NCI-H345 treated with DMSO at 0.1 percent for 48 hours (cell line): ENCODE data around the gene PKHD1.
"Not testable (repeated sequence)": the region's sequence is repeated elsewhere in the genome, so short reads cannot be mapped to it uniquely, and the experiment has no call there.

ENCODE experiments used
- DNase-seq: peaks from one replicate; lab custom pipeline; 2025; ENCODE audit not compliant: unreplicated experiment; lab: John Stamatoyannopoulos, UW

Gene PKHD1

DNA sequence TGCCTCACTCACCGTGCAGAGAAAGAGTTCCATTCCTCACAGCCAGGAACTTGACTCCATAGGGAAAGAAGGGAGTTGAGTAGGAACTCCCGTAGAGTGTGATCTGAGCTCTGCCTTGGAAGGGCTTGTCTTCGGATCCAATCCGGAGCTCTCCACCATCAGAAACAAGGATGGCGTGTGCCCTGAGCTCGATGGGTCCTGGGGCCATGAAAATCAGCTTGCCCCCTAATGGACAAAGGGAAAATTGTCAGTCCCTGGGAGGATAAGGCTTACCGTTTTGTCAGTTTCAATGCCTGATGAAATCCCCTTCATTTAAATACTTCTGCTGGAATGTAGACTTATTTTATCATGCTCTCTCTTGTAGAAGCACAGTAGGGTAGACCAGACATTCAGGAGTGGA is 153.3 kb downstream of the PKHD1 start:
- no peak for DNase-seq

DNA sequence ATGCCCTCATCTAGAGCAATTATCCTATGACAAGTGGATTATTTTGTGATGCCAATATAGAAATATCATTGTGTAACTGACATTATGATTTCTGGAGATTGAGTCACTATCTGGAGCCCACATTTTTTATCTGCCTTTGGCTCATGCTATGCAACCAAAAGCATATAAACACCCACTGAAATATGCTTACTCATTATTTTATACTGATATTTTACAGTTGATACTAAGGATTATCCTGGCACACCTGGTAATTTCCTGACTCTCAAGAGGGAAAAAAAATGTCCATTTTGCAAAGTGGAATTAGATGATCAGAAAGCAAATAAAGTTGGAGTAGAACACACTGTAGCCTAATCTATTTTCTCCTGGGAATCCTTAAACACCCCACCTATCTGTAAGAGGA is 154.5 kb downstream of the PKHD1 start:
- no peak for DNase-seq

DNA sequence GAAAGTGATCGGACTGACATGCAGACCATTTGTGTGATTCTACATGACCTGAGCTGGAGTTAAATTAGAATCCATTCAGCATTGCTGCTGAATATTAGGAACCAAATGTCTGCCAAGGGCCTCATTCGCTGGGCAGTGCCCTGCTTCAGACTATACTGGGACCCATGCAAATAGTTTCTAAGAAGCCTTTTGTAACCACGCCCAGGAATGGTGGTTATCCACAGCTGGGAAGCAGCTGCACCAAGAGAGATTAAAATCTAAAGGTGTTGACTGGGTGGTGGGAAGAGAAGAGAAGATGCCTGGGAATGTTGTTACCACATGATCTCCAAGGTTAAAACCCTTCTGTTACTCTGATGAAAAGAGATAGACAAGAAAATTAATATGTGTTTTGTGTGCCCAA is 156.8 kb downstream of the PKHD1 start:
- DNase-seq: no peak

DNA sequence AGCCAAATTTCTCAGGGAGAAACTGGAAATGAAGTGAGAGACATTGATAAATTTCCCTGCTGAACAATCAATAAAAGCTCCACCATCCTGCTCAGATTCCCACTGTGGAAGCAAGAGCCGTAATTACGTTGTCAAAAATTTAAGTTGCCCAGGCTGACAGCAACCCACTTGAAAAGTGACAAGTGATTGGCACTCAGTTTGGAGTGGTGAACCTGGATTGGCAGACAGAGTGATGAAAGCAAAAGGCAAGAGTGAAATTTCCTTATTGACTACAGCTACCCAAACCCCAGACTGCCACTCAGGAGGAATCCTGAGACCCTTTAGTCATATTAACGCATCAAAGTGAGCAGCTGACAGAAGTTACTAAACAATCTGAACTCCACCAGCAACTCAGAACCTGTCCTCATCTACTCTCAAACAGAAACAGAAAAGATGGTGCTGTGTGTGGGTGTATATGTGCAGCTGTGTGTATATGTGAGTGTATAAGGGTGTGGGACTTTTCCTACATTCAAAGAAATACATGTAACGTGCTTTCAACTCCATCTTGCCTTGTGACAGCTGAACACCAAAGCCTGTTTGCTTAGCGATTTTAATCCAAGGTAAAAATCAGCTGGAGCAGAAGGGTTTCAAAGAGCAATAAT is 157.4 kb downstream of the PKHD1 start:
- DNase-seq: no peak

DNA sequence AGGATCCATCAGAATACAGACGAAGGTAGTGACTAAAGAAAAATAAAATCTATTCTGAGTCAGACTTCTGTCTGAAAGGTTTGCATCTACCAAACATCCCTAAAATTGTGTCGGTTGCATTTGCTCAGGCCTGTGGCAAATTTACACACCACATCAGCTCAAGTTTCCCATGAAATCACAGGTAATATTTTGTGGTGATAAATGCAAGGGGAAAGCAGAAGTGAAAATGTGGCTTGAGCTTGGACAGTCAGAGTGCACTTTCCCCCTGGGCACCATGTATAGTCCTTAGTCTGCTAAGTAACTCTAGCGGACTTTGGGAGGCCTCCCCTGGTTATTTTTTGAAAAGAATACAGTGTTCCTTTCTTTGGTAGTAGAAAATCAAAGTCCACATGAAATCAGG is 159.1 kb downstream of the PKHD1 start:
- no peak for DNase-seq

DNA sequence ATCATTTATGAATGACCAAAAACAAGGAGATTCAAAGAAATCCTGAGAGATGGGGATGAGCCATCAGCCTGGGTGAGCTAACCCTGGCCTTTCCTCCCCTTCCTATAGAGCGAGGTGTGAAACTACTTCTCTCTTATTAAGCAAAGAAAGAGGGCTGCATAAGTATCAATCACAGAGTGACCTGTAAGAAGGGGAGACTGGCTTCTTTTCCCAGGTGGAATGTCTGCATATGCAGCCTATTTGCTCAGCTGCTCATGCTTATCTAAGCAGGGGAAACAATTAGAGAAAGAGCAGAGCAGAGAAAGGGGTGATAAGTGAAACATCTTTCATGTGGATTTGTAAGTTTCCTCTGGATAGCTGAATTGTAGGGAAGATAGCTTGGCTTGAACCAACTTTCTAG is 160.0 kb downstream of the PKHD1 start:
- no peak for DNase-seq

DNA sequence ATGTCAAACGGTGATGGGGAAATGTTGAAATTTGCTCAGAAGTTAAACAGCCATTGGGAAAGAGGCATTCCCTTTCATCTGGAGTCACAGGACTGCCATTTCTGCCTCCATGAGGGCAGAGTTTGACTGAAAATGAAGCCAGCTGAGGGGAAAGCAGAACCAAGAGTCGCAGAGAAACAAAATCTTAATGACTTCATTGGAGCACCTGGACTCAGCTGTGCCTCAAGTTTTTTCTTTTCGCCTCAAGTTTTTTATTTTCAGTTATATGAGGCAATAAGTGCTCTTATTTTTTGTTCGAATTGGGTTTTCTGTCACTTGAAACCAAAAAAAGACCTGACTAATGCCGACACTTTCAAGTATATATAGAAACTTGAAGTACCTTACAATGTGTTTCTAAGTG is 161.3 kb downstream of the PKHD1 start:
- DNase-seq: no peak

DNA sequence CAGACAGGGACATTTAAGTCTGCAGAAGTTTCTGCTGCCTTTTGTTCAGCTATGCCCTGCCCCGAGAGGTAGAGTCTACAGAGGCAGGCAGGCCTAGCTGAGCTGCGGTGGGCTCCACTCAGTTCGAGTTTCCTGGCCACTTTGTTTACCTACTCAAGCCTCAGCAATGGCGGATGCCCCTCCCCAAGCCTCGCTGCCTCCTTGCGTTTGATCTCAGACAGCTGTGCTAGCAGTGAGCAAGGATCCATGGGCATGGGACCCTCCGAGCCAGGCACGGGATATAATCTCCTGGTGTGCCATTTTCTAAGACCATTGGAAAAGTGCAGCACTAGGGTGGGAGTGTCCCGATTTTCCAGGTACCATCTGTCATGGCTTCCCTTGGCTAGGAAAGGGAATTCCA is 164.9 kb downstream of the PKHD1 start:
- DNase-seq: not testable (repeated sequence)

DNA sequence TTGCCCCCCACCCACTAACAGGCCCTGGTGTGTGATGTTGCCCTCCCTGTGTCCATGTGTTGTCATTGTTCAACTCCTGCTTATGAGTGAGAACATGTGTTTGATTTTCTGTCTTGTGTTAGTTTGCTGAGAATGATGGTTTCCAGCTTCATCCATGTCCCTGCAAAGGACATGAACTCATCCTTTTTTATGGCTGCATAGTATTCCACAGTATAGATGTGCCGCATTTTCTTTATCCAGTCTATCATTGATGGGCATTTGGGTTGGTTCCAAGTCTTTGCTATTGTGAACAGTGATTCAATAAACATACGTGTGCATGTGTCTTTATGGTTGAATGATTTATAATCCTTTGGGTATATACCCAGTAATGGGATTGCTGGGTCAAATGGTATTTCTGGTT is 169.1 kb downstream of the PKHD1 start:
- DNase-seq: not testable (repeated sequence)

DNA sequence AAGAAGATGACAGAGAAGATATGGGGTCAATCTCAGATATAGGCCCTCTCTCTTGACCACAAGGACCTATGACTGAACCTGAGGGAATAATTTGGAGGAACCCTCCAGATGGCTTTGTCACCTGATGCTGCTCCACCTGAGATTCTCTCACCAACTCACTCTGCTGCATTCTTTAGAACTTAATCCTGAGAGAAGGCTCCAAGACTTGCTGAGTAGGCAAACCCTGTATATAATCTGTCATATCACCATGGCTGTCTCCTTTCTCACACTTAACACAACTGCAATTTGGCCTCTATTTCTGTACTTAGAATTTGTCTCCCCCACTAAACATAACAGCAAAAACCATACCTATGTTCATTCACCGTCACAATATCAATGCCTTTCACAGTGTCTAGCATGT is 172.3 kb downstream of the PKHD1 start:
- no peak for DNase-seq

DNA sequence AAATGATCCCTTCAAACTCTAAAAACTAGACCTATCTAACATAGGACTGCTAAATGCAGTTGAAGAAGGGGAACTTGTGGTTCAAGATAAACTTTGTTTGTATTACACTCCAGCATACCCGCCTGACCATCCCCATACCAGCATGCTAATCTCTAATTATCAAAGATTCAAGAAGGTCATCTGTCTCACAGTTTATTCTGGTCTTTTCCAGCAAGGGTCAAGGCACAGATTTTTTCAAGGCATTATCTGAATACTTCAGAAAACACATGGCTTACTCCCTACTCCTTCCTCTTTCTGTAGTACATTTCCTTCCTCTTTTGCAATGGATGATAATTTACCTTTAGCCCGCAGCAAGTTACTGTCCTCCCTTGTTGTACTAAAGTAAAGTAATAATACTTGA is 174.1 kb downstream of the PKHD1 start:
- no peak for DNase-seq

DNA sequence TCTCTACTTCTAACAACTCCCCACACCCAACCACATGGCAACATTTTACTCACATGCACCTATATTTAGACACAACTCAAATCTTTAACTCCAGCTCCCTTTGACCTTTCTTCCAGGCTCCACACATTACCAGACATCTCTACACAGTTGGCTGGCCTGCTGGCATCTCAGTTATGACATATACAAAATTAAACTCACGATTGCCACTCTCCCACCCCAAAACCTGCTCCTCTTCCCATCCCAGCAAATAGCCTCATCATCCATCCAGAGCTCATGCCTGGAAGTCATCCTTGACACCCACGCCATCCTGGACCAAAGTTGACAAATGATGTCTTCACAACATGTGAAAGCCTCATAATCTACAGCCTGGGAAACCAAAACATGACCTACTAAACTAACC is 176.6 kb downstream of the PKHD1 start:
- no peak for DNase-seq

DNA sequence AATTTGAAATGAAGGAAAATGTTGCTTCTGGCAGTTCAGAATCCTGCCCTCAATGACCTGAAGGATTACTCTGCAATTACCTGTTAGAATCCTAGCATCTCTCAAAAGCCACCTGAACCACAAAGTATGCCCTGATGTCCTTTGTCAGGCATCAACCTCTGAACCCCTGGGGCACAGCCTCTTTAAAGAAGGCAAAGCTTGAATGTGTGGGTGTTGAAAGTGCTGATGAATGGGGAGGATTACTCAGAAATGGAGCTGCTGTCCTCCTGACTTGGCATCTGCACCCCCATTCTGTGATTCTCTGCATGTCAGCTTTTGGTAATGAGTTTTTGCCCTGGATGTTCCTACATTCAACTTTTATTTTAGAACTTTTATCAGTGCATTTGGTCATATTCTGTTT is 179.2 kb downstream of the PKHD1 start:
- DNase-seq: no peak

DNA sequence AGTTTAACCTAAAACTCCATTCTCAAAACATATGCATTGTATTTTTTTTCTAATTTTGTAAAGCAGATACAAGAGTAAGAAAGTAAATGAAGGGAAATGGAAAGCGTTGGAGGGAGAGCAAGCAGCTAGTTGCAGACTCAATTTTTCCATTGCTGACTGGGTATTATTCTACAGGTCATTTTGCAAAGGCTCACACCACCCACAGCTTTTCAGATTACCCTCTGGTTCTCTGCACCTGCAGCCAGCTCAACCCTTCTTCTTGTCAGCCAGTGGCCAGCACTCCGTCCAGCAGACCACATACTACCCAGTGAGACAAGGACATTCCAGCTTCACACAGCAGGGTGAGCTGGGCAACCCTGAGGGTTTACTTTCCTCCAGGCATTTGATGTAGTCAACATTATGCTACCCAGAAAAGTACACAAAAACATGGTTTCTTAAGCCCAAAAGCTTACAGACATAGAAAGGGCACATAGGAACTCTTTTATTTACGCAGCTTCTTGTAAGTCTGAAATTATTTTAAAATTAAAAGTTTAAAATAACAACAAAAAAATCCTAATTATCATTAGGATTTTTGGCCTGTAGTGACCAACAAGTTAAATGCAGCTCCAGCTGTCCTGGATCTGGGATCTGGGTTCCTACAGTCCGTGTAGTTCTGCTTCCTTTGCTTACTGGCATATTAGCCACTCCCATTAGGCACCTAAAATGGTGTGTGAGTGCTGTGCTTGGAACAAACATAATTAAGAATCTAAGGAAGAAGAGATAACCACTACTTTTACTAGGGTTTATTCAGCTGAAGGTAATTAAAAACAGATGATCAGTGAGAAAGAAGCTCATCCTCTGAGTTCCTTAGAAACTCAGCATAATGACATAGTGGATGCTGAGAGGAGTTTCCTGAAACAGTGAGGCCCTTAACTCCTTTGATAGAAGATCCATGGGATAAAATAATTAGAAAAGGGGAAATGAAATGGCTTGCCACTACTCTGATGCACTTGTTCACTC is 185.3 kb downstream of the PKHD1 start:
- no peak for DNase-seq

DNA sequence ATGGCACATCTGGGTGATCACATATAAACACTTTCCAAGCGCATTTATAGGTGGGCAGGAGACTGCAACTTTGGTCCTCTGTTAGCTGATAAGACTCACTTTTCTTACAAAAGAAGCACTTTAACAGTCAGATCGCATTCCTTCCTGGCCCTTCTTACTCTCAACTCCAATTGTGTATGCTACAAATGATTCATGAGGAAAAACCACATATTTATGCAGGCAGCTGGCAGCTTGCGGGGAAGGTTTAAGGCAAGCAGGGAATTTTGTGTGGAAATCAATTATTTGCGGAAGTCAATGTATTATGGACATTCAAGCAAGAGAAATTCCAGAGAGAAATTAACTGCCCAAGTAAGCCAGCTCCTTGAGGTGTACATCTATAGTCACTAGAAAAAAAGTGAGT is 194.0 kb downstream of the PKHD1 start:
- DNase-seq: no peak

DNA sequence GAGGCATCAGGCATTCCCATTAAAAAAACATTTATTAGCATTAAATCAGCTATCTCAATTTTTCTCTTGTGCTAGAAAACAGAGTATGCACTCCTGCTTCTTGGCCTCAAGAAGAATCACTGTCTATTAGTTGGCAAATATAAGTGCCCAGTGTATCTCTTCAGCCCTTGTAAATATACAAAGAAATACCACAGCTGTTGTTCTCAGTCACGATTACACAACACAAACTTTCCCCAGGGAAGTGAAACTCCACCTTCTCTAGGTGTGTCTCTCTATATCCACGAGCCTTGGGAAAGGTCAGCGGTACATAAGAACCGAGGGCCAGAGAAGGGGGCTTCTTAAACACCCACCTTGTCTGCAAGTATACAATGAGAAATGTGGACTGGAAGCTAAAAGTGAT is 194.7 kb downstream of the PKHD1 start:
- no peak for DNase-seq

DNA sequence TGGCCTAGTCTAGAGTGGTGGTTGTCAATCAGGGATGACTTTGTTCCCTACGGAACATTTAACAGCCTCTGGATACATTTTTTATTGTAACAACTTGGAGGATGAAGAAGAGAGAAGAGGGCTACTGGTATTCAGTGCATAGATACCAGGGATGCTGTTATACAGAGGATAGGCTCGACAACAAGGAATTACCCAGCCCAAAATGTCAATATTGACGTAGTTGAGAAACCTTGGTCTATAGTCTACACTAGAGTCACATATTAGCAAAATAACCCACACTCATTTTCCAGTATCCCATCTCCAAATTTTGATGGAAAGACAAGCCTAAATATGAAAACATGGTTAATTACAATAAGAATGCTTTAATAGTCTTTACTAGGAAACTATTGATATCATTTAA is 195.1 kb downstream of the PKHD1 start:
- no peak for DNase-seq

DNA sequence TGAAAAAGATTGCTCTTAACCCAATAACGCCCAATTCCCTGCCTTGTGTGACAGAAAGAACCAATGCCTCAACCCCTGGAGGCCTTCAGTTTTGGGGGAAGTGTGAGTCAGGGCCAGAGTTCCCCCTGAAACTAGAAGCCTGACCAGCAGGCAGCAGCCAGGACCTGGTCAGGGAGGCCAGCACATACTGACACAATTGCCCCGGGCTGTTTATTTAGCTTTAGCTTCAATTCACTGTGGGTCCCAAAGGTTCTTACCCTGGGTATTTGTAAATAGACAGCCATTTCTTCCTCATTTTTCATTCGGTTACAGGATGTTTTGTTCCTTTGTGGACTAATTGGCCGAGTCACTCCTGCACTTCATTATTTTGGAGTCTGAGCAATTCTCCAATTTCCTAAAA is 195.6 kb downstream of the PKHD1 start:
- no peak for DNase-seq

DNA sequence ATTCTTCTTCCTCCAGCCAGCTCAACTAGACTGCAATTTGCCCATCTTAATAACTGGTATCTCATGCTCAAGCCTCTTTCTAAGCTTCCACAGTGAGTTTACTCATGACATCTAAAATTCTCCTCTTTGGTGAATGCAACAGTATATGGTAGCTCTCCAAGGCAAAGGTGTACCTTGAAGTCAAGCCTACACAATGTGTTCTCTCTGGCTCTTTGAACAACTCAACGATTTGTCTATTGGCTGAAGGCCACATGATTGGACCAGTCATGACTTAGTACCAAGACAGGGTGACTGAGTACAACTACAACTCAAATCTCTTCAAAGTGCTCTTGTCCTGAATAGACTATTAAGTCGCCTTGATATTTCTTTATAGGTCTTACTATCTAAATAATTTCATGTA is 199.6 kb downstream of the PKHD1 start:
- no peak for DNase-seq

DNA sequence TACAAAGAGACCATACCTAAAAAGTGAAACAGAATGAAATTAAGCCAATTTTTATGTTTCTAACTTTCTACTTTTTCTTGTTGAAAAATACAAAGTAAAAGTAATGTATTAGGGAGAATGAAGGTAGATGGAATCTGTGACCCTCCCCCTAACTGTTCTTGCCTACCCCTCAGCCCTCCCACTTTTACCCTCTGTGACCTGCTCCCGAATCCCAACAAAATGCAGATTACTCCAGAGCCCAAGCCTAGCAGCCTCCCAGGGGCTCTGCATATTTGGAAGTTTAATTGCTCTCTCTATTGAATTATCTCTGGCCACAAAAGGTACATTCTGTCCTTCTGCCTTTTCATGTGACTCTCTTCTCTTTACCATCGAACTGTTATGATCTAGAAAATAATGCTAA is 201.5 kb downstream of the PKHD1 start:
- no peak for DNase-seq

DNA sequence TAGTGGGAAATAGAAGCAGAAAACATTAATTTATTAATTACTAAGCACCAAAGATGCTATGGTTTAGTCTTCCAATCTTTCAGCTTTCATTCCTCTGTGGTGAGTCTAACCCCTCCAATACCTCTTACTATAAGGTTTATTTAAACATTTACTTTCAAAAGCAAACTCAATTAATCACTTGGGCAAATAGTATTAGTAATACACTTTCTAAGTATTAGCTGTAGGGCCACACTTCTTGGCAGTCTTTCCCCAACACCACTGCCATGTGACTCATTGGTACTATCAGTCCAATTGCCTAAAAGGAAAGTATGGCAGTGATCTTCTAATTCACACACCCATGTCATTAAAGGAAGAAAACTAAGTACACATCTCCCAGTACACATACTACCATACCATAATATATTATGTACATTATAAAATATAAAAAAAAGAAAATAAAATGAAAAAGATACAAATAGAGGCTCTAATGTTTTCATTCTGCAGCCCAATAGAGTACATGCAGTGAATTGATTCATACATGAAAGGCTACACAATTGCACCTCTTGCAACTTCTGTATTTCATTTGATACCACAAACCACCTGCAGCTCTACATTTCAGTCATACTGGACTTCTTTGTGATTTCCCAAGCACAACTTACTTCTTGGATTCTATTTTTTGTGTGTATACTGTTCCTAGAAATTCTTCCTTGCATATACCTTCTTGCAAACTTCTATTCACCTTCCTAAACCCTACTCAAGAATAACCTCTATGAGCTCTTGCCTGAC is 218.6 kb downstream of the PKHD1 start:
- no peak for DNase-seq

DNA sequence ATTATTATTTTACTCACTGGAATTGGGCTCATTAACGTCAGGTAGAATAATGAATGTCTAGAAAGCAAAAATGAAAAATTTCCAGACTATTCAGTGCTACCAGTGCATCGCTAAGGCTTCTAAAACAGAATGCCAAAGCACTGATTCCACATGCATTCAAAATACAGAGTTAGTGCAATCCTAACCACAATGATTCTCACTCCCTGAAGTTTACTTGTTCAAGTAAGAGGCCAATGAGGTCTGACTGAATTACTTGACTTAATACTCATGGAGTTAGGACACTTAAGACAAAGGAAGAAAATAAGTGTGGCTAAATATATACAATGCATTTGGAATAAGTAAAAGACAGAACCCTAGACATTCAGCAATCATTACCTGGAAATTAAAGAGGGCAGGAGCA is 220.5 kb downstream of the PKHD1 start:
- no peak for DNase-seq
